ENCODE results near the gene TBX19.

GRCh38 chr1:168344517-168344916 lies 63.8 kb downstream of the TBX19 start:
- TF ChIP-seq CTCF (IDR thresholded peaks at IDR 0.05; ENCODE audit: insufficient read depth, low read depth, low read length): no peak
- no peak for TF ChIP-seq EZH2 (IDR thresholded peaks at IDR 0.05; ENCODE audit: insufficient read depth, low read length)
